Endothelial cell of umbilical vein (primary cell): ENCODE results near the gene TRAF3. TPM values are rescaled to one million over a fixed set of nuclear protein-coding genes. Genes with fewer than 3 reads are reported as not detected.
A peak's percentile ranks its signal among the peaks of the same experiment; 100 is the strongest.

ENCODE experiments used
- BruUV-seq: library from RNA; stranded (reverse); fragments of 400-500 nt; replicated peaks from 2 replicates; lab custom pipeline; 2021; lab: Mats Ljungman, UMichigan
- CTCF ChIA-PET: fragments of 300-600, 350-600 bp; sonication (Branson Sonifier 250); formaldehyde crosslinking; loops from one replicate; lab custom pipeline; 2021; ENCODE audit warnings: antibody characterized with exemption, inconsistent platforms; lab: Charles Lee
- POLR2A ChIA-PET: fragments of 300-600, 350-600 bp; sonication (Branson Sonifier 250); formaldehyde crosslinking; loops from one replicate; lab custom pipeline; 2021; ENCODE audit warnings: antibody characterized with exemption, inconsistent platforms; lab: Charles Lee
- DNase-seq: peaks from one replicate; pipeline ENCODE4 v3.0.0-alpha.2; 2011; ENCODE audit warnings: low read depth, low spot score
- FAIRE-seq: peaks from 2 replicates; lab custom pipeline; 2011; peaks lifted over from hg19 to GRCh38; lab: Jason Lieb, UNC
- H2AFZ ChIP-seq: 2 replicates; pipeline ENCODE4 v1.6.0; 2012; ENCODE audit warnings: low read depth, low read length, control low read depth, inconsistent platforms
- H3K27ac ChIP-seq: 2 replicates; pipeline ENCODE4 v1.5.1; 2011; ENCODE audit warnings: low read depth, mild to moderate bottlenecking, control low read depth, low read length, moderate library complexity; ENCODE audit not compliant: insufficient read depth
- H3K27me3 ChIP-seq, 2 experiments: 2 replicates each; pipeline versions ENCODE4 v1.6.0 to v1.6.1; 2011; ENCODE audit warnings: low read length in 2 of 2, mixed read lengths in 1 of 2; ENCODE audit not compliant: control insufficient read depth in 2 of 2, insufficient read depth in 2 of 2
- H3K36me3 ChIP-seq, 2 experiments: 2 replicates in 1 of 2; 3 replicates in 1 of 2; pipeline ENCODE4 v1.5.1; 2011; ENCODE audit warnings: low read length in 2 of 2, mild to moderate bottlenecking in 1 of 2, moderate library complexity in 1 of 2; ENCODE audit not compliant: control insufficient read depth in 2 of 2, insufficient read depth in 2 of 2; ENCODE audit errors: extremely low read depth in 1 of 2
- H3K4me1 ChIP-seq: 3 replicates; pipeline ENCODE4 v1.5.1; 2011; ENCODE audit warnings: mild to moderate bottlenecking, low read length; ENCODE audit not compliant: control insufficient read depth, insufficient read depth; ENCODE audit errors: extremely low read depth
- H3K4me2 ChIP-seq: 2 replicates; pipeline ENCODE4 v1.6.1; 2011; ENCODE audit warnings: low read length, control low read depth, mixed read lengths; ENCODE audit not compliant: insufficient read depth
- H3K4me3 ChIP-seq, 3 experiments: fragments of 200-600 bp in 1 of 3; sonication (generic), shearing (Covaris generic) in 1 of 3; replicated peaks in 1 of 3; 2 replicates each; pipeline ENCODE4 v1.5.1; 2011 to 2016; ENCODE audit warnings: control low read depth in 3 of 3, low read length in 3 of 3, mild to moderate bottlenecking in 2 of 3, inconsistent platforms in 1 of 3, low read depth in 1 of 3, moderate library complexity in 1 of 3; ENCODE audit not compliant: insufficient read depth in 1 of 3
- H3K79me2 ChIP-seq: 2 replicates; pipeline ENCODE4 v1.6.0; 2012; ENCODE audit warnings: low read length, inconsistent platforms; ENCODE audit not compliant: control insufficient read depth, insufficient read depth
- H3K9ac ChIP-seq: replicated peaks from 2 replicates; pipeline ENCODE3; 2011; ENCODE audit warnings: low read length, control low read depth; ENCODE audit not compliant: insufficient read depth; ENCODE audit errors: extremely low read depth
- H3K9me1 ChIP-seq: replicated peaks from 3 replicates; pipeline ENCODE4 v1.6.0; 2011; ENCODE audit warnings: mild to moderate bottlenecking, low read length; ENCODE audit not compliant: control insufficient read depth, insufficient read depth; ENCODE audit errors: extremely low read depth
- H3K9me3 ChIP-seq: replicated peaks from 2 replicates; pipeline ENCODE4 v1.5.1; 2012; ENCODE audit warnings: low read length, inconsistent platforms; ENCODE audit not compliant: control insufficient read depth, insufficient read depth
- H4K20me1 ChIP-seq: replicated peaks from 2 replicates; pipeline ENCODE3; 2011; ENCODE audit warnings: mild to moderate bottlenecking, low read length; ENCODE audit not compliant: control insufficient read depth, insufficient read depth; ENCODE audit errors: extremely low read depth
- EZH2 ChIP-seq: IDR thresholded peaks from 2 replicates; pipeline ENCODE4 v1.6.1; 2012; ENCODE audit warnings: borderline replicate concordance, low read depth, mild to moderate bottlenecking, moderate library complexity, low read length, inconsistent platforms; ENCODE audit not compliant: severe bottlenecking
- GATA2 ChIP-seq: IDR thresholded peaks from 2 replicates; pipeline ENCODE4 v1.7.0; 2011; ENCODE audit warnings: low read depth, mild to moderate bottlenecking, moderate library complexity, mixed read lengths, low read length; ENCODE audit not compliant: insufficient read length, insufficient read depth
- JUN ChIP-seq: IDR thresholded peaks from 2 replicates; pipeline ENCODE4 v1.6.1; 2011; ENCODE audit warnings: borderline replicate concordance, low read depth; ENCODE audit not compliant: insufficient read length, insufficient read depth
- POLR2A ChIP-seq: IDR thresholded peaks from 2 replicates; pipeline ENCODE4 v1.6.1; 2012; ENCODE audit warnings: low read depth, mild to moderate bottlenecking, control low read depth, low read length
- POLR2AphosphoS5 ChIP-seq: IDR thresholded peaks from 2 replicates; pipeline ENCODE4 v1.6.1; 2012; ENCODE audit warnings: low read depth, mild to moderate bottlenecking, control low read depth, low read length, moderate library complexity; ENCODE audit not compliant: insufficient read depth
- dilution Hi-C: fragments of 300-500 bp; cut with MboI; formaldehyde crosslinking; loops from one replicate; pipeline ENCODE4 v1.15.0; 2019; ENCODE audit warnings: low sequenced_read_pairs; ENCODE audit not compliant: extremely low pct_ligation_motif_present
- intact Hi-C: fragments of 100-400 bp; cut with micrococcal nuclease; formaldehyde crosslinking; loops from one replicate; pipeline ENCODE4 v1.10.0; 2022
- polyA plus RNA-seq, 4 experiments: library from polyadenylated mRNA; depleted of rRNA in 3 of 4; stranded (reverse) in 3 of 4; unstranded in 1 of 4; fragments of >200 nt; gene quantifications; 2 replicates each; pipeline versions ENCODE4 v1.2.1 to v1.2.3, GENCODE V29; 2011 to 2012; ENCODE audit warnings: missing spikeins in 1 of 4
- total RNA-seq: library from RNA; stranded (reverse); gene quantifications from 2 replicates; pipeline ENCODE4 v1.2.3, GENCODE V29; 2021
- TF ChIP-seq, protein P1 (sequence below): IDR thresholded peaks from 2 replicates; pipeline ENCODE4 v1.6.1; 2011; ENCODE audit not compliant: insufficient read depth, insufficient read length

Gene TRAF3
- total and polyA plus RNA-seq, 2 donors (not counting 3 experiments of a cell fraction or from before 2014, with no cell fraction given), result 14.4 to 27.6 TPM

DNA sequence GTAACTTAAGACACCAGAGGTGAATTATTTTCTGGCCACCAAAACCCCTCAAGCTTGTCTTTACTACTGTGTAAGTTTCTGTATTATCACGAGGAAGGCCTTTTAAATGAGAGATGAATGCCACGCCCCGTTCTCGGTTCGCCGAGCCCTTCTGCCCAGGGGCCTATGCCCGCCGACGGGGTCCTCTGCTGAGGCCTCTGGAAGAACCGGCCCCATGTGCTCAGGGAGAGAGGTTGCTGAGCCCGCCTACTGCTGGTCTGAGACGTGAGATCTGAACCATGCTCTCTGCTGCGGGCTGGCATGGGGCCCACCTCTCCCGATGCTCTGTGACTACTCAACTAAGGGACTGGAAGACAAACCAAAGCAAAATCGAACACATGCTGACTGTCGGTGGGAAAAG lies 166.2 kb downstream of the TRAF3 start:
- BruUV-seq, result no TSS peak
- CTCF ChIA-PET, result no interaction called here
- H3K27me3 ChIP-seq, result no peaks in the 10 kb centered on the region
- POLR2A ChIA-PET, result no interaction called here
- no peaks in the 10 kb centered on the region for H3K4me1 ChIP-seq
- intact Hi-C loops, result no loop called here
- H3K9me3 ChIP-seq, result no peaks in the 10 kb centered on the region
- H3K9ac ChIP-seq, result no peak overlapping the region
- H2AFZ ChIP-seq, result no peak overlapping the region
- no peak for DNase-seq
- no peaks in the 10 kb centered on the region for H3K79me2 ChIP-seq
- no peak for FAIRE-seq
- H3K4me2 ChIP-seq, result no peak overlapping the region
- peaks cover 25 to 77% of the 10 kb centered on the region in 2 experiments for H3K36me3 ChIP-seq
- TF ChIP-seq, protein P1, sequence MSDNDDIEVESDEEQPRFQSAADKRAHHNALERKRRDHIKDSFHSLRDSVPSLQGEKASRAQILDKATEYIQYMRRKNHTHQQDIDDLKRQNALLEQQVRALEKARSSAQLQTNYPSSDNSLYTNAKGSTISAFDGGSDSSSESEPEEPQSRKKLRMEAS, result no peak
- TF ChIP-seq POLR2AphosphoS5 (no peak), POLR2A (no peak)
- no peaks in the 10 kb centered on the region for H3K9me1 ChIP-seq
- H3K4me3 ChIP-seq, result no peak overlapping the region
- no peaks in the 10 kb centered on the region for H4K20me1 ChIP-seq
- dilution Hi-C loops, result no loop called here
- no peak overlapping the region for H3K27ac ChIP-seq

DNA sequence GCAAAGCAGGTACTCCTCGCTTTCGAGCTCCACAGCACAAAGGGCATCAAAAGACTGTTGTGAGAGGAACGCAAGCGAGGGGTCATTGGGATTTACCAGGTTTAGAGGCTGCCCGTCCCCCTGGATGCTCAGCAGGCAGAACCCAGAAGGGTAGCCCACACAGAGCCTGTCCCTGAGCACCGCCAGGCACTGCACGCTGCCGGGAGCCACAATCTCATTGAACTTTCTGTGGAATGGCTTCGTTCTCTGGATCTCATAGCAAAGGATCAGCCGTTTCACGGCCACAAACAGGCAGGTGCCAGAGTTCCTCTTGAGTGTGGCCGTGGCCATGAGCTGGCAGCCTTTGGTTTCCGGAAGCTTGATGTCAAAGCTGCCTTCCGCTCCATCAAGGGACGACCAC lies 166.7 kb downstream of the TRAF3 start:
- DNase-seq (no peak), FAIRE-seq (no peak)
- no peak for TF ChIP-seq EZH2
- TF ChIP-seq, protein P1, result no peak
- no peak for TF ChIP-seq GATA2
- TF ChIP-seq JUN, result no peak
- no peak for TF ChIP-seq POLR2AphosphoS5
- H3K4me3 ChIP-seq, result no peak overlapping the region
- dilution Hi-C loops (no loop called here), intact Hi-C loops (no loop called here)
- no peak overlapping the region for H3K27ac ChIP-seq
- no peaks in the 10 kb centered on the region for H3K9me1 ChIP-seq
- H3K4me1 ChIP-seq, result no peaks in the 10 kb centered on the region
- H3K36me3 ChIP-seq, result peaks cover 27 to 80% of the 10 kb centered on the region in 2 experiments
- POLR2A ChIA-PET, result no interaction called here
- H4K20me1 ChIP-seq, result no peaks in the 10 kb centered on the region
- BruUV-seq, result TSS peak; percentile 66
- no peaks in the 10 kb centered on the region for H3K9me3 ChIP-seq
- no peaks in the 10 kb centered on the region for H3K79me2 ChIP-seq
- no peak overlapping the region for H2AFZ ChIP-seq
- CTCF ChIA-PET, result interaction anchor here (0.8 kb wide), 1 partner anchor 249 kb away, joined by 3 read pairs; no protein-coding TSS in a partner anchor
- no peak overlapping the region for H3K9ac ChIP-seq
- H3K27me3 ChIP-seq, result no peaks in the 10 kb centered on the region
- no peak overlapping the region for H3K4me2 ChIP-seq
